ENCODE measurements around the gene YOD1. TPM values are rescaled to one million over a fixed set of nuclear protein-coding genes. Genes with fewer than 3 reads are reported as not detected.

YOD1 gene
- total RNA-seq, 1 donor from 2014 or later: 10.8 TPM

- Mint-ChIP-seq H3K9me3 (no peaks in the 10 kb centered on the region), H3K27ac (no peak overlapping the region), H3K36me3 (ENCODE audit: low read depth) (peaks cover 63% of the 10 kb centered on the region), H3K4me1 (peaks cover 4% of the 10 kb centered on the region), H3K4me3 (no peak overlapping the region), H3K27me3 (no peaks in the 10 kb centered on the region)
- ATAC-seq (ENCODE audit: low read depth): no peak
- intact Hi-C loops (cut with micrococcal nuclease): no loop called here
- DNase-seq: no peak
- ChIA-PET CTCF (interaction anchor here (1.4 kb wide), 1 partner anchor 12 kb away, joined by 3 read pairs; no protein-coding TSS in a partner anchor), POLR2A (no interaction called here)
- no peak for TF ChIP-seq CTCF (IDR thresholded peaks at IDR 0.05)
Observed at GRCh38 chr1:207063014-207063413, 12.0 kb upstream of the YOD1 start.

- Mint-ChIP-seq H3K9me3 (no peaks in the 10 kb centered on the region), H3K4me1 (peaks cover 4% of the 10 kb centered on the region), H3K27ac (no peak overlapping the region), H3K27me3 (no peaks in the 10 kb centered on the region), H3K36me3 (ENCODE audit: low read depth) (peaks cover 54% of the 10 kb centered on the region), H3K4me3 (no peak overlapping the region)
- no peak for DNase-seq
- intact Hi-C loops (cut with micrococcal nuclease): no loop called here
- ChIA-PET POLR2A (no interaction called here), CTCF (no interaction called here)
- ATAC-seq (ENCODE audit: low read depth): no peak
- no peak for TF ChIP-seq CTCF (IDR thresholded peaks at IDR 0.05)
Observed at GRCh38 chr1:207062058-207062457, 11.1 kb upstream of the YOD1 start.

- ChIA-PET CTCF (interaction anchor here (0.7 kb wide), 2 partner anchors 16 to 24 kb away, joined by 3 read pairs; no protein-coding TSS in a partner anchor), POLR2A (no interaction called here)
- Mint-ChIP-seq H3K4me1 (peaks cover 7% of the 10 kb centered on the region), H3K36me3 (ENCODE audit: low read depth) (peaks cover 47% of the 10 kb centered on the region), H3K4me3 (no peak overlapping the region), H3K27ac (no peak overlapping the region), H3K9me3 (no peaks in the 10 kb centered on the region), H3K27me3 (no peaks in the 10 kb centered on the region)
- ATAC-seq (ENCODE audit: low read depth) (no peak), DNase-seq (no peak)
- no peak for TF ChIP-seq CTCF (IDR thresholded peaks at IDR 0.05)
- intact Hi-C loops (cut with micrococcal nuclease): no loop called here
Observed at GRCh38 chr1:207060596-207060995, 9.6 kb upstream of the YOD1 start.

GRCh38 chr1:207059881-207060280 lies 8.9 kb upstream of the YOD1 start:
- Mint-ChIP-seq H3K27me3 (no peaks in the 10 kb centered on the region), H3K4me1 (peaks cover 12% of the 10 kb centered on the region), H3K4me3 (no peak overlapping the region), H3K36me3 (ENCODE audit: low read depth) (peaks cover 43% of the 10 kb centered on the region), H3K9me3 (no peaks in the 10 kb centered on the region), H3K27ac (no peak overlapping the region)
- TF ChIP-seq CTCF (IDR thresholded peaks at IDR 0.05): no peak
- POLR2A ChIA-PET: no interaction called here
- intact Hi-C loops (cut with micrococcal nuclease): no loop called here
- ATAC-seq (ENCODE audit: low read depth): no peak
- DNase-seq: no peak
- CTCF ChIA-PET: interaction anchor here (0.7 kb wide), 2 partner anchors 17 to 24 kb away, joined by 3 read pairs; no protein-coding TSS in a partner anchor

- ATAC-seq (ENCODE audit: low read depth) (no peak), DNase-seq (no peak)
- H3K36me3 Mint-ChIP-seq (ENCODE audit: low read depth): peaks cover 36% of the 10 kb centered on the region
- CTCF ChIA-PET: interaction anchor here (1.7 kb wide), 1 partner anchor 10 kb away, joined by 4 read pairs; no protein-coding TSS in a partner anchor
- H3K9me3 Mint-ChIP-seq: no peaks in the 10 kb centered on the region
- H3K27ac Mint-ChIP-seq: no peak overlapping the region
- TF ChIP-seq CTCF (IDR thresholded peaks at IDR 0.05): no peak
- H3K4me1 Mint-ChIP-seq: peaks cover 19% of the 10 kb centered on the region
- H3K27me3 Mint-ChIP-seq: no peaks in the 10 kb centered on the region
- H3K4me3 Mint-ChIP-seq: no peak overlapping the region
- intact Hi-C loops (cut with micrococcal nuclease): no loop called here
- POLR2A ChIA-PET: no interaction called here
Observed at GRCh38 chr1:207058878-207059867, 8.2 kb upstream of the YOD1 start.
